Endodermal cell (in vitro differentiated cells): ENCODE results near the gene REEP5. TPM values are rescaled to one million over a fixed set of nuclear protein-coding genes. Genes with fewer than 3 reads are reported as not detected.

Experiments used
- DNase-seq: peaks from one replicate; pipeline ENCODE4 v3.0.0-alpha.2; 2017
- H3K27ac ChIP-seq: 2 replicates; pipeline ENCODE4 v1.5.1; 2013; ENCODE audit warnings: mild to moderate bottlenecking, low read depth, low read length, moderate library complexity
- H3K27me3 ChIP-seq: 2 replicates; pipeline ENCODE4 v1.6.1; 2013; ENCODE audit warnings: mild to moderate bottlenecking, low read length, moderate library complexity; ENCODE audit not compliant: insufficient read depth, control insufficient read depth, poor library complexity, severe bottlenecking
- H3K36me3 ChIP-seq: 2 replicates; pipeline ENCODE4 v1.7.0; 2013; ENCODE audit warnings: mild to moderate bottlenecking, low read length, moderate library complexity; ENCODE audit not compliant: control insufficient read depth, insufficient read depth
- H3K4me1 ChIP-seq: one replicate; pipeline ENCODE4 v1.7.0; 2013; ENCODE audit warnings: low read length; ENCODE audit not compliant: control insufficient read depth, insufficient read depth
- H3K4me3 ChIP-seq: 2 replicates; pipeline ENCODE4 v1.5.1; 2013; ENCODE audit warnings: mild to moderate bottlenecking, low read length, moderate library complexity
- H3K9ac ChIP-seq: 2 replicates; pipeline ENCODE4 v1.6.1; 2013; ENCODE audit warnings: mild to moderate bottlenecking, low read length, moderate library complexity; ENCODE audit not compliant: poor library complexity, severe bottlenecking; ENCODE audit errors: extremely low read depth
- H3K9me3 ChIP-seq: 2 replicates; pipeline ENCODE4 v1.6.1; 2013; ENCODE audit warnings: mild to moderate bottlenecking, low read length, moderate library complexity; ENCODE audit not compliant: control insufficient read depth
- H3K27ac Mint-ChIP-seq: 2 replicates; pipeline ENCODE4 v1.8.0; 2020; ENCODE audit warnings: mixed read lengths
- H3K27me3 Mint-ChIP-seq: 2 replicates; pipeline ENCODE4 v1.8.0; 2021; ENCODE audit warnings: mild to moderate bottlenecking, mixed read lengths; ENCODE audit not compliant: insufficient read depth
- H3K36me3 Mint-ChIP-seq: 2 replicates; pipeline ENCODE4 v1.8.0; 2020; ENCODE audit warnings: low read depth, mixed read lengths
- H3K4me1 Mint-ChIP-seq: 2 replicates; pipeline ENCODE4 v1.8.0; 2020; ENCODE audit warnings: mixed read lengths
- H3K4me3 Mint-ChIP-seq: 2 replicates; pipeline ENCODE4 v1.8.0; 2020; ENCODE audit warnings: mild to moderate bottlenecking, moderate library complexity, mixed read lengths
- H3K9me3 Mint-ChIP-seq: 2 replicates; pipeline ENCODE4 v1.8.0; 2020; ENCODE audit warnings: mild to moderate bottlenecking, mixed read lengths
- CTCF ChIP-seq: fragments of 200-600 bp; sonication (generic); conservative IDR thresholded peaks from 2 replicates; pipeline ENCODE4 v1.5.0; 2021; ENCODE audit warnings: antibody characterized with exemption, mild to moderate bottlenecking
- WGBS, 2 experiments: methylation state at CpG; one replicate each; pipeline versions ENCODE4 v1.1.5 to v1.1.7; 2013; ENCODE audit warnings: missing lambda C conversion rate in 2 of 2, mixed read lengths in 1 of 2; ENCODE audit not compliant: insufficient coverage in 1 of 2, insufficient read length in 1 of 2; 5-methylcytosine and 5-hydroxymethylcytosine counted together
- total RNA-seq, 2 donors: library from RNA; stranded (reverse); fragmentation: NEBNext Ultra II Directional in 1 of 2; extraction: Animal tissue kit (Norgen Biotek cat#: 25700) in 1 of 2; gene quantifications; 2 replicates in 1 of 2; 3 replicates in 1 of 2; pipeline ENCODE4 v1.2.1, GENCODE V29; 2021

Gene REEP5
- total RNA-seq, 2 donors from 2014 or later: 42.1 to 42.3 TPM

GRCh38 chr5:112958093-112959088 lies 36.4 kb upstream of the REEP5 start:
- H3K9ac ChIP-seq: no peak overlapping the region
- H3K36me3 Mint-ChIP-seq: no peaks in the 10 kb centered on the region
- H3K27ac Mint-ChIP-seq: no peak overlapping the region
- WGBS, 2 experiments: 95 to 97% methylated on average over 4 to 5 of the region's 5 CpGs
- no peak overlapping the region for H3K4me3 ChIP-seq
- no peak for TF ChIP-seq CTCF
- H3K4me3 Mint-ChIP-seq: no peak overlapping the region
- peaks cover 12% of the 10 kb centered on the region for H3K9me3 Mint-ChIP-seq
- no peaks in the 10 kb centered on the region for H3K27me3 ChIP-seq
- peaks cover 6% of the 10 kb centered on the region for H3K9me3 ChIP-seq
- no peak overlapping the region for H3K27ac ChIP-seq
- no peaks in the 10 kb centered on the region for H3K27me3 Mint-ChIP-seq
- H3K4me1 Mint-ChIP-seq: peaks cover 8% of the 10 kb centered on the region
- no peaks in the 10 kb centered on the region for H3K4me1 ChIP-seq
- no peaks in the 10 kb centered on the region for H3K36me3 ChIP-seq
- DNase-seq: no peak

DNA sequence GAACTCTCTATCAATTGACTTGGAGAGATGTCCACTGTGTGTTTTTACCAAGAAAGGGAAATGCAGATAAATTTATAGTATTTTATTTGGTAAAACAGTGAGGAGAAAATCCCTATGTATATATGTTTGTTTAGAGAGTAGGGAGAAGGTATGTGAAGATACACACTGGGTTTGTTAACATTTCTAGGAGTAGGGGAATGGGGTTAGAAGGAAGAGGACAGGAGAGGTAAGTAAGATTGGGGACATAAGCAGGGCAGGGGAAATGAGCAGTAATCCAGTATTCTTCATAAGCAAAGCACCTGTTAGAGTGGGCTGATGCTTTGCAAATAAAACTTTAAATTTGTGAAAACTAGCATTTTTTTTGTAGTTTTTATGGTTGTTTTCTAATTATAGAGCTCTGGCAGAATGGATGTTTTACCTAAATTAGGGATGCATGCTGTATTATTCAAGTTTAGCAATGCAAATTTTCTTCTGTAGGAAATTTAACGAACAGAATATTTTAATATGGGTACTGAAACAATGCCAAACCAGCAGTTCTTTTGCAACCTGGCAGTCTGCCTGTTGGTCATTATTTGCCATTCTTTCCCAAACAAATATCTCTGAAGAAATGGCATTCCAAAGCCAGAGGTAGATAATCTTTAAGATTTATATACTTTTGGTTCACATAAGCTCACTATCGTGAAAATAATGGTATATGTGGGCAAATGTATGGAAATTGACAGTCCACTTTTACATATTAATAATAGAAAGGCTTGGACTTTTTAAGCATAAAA lies 35.2 kb upstream of the REEP5 start:
- Histone ChIP-seq H3K27ac (no peak overlapping the region), H3K4me3 (no peak overlapping the region), H3K9me3 (peaks cover 10% of the 10 kb centered on the region), H3K27me3 (no peaks in the 10 kb centered on the region), H3K4me1 (no peaks in the 10 kb centered on the region), H3K9ac (no peak overlapping the region), H3K36me3 (no peaks in the 10 kb centered on the region)
- Mint-ChIP-seq H3K27ac (no peak overlapping the region), H3K4me3 (no peak overlapping the region), H3K27me3 (no peaks in the 10 kb centered on the region), H3K4me1 (peaks cover 8% of the 10 kb centered on the region), H3K9me3 (peaks cover 13% of the 10 kb centered on the region), H3K36me3 (no peaks in the 10 kb centered on the region)
- 83 to 95% methylated on average over 1 of the region's 2 CpGs for WGBS, 2 experiments
- no peak for DNase-seq
- TF ChIP-seq CTCF: no peak

- WGBS, 2 experiments: 95 to 100% methylated on average over 2 to 3 of the region's 3 CpGs
- no peak for TF ChIP-seq CTCF
- Histone ChIP-seq H3K4me1 (no peaks in the 10 kb centered on the region), H3K4me3 (no peak overlapping the region), H3K9me3 (peaks cover 10% of the 10 kb centered on the region), H3K36me3 (no peaks in the 10 kb centered on the region), H3K27ac (no peak overlapping the region), H3K27me3 (no peaks in the 10 kb centered on the region), H3K9ac (no peak overlapping the region)
- DNase-seq: no peak
- Mint-ChIP-seq H3K36me3 (no peaks in the 10 kb centered on the region), H3K9me3 (peaks cover 13% of the 10 kb centered on the region), H3K27ac (no peak overlapping the region), H3K4me3 (no peak overlapping the region), H3K4me1 (peaks cover 8% of the 10 kb centered on the region), H3K27me3 (no peaks in the 10 kb centered on the region)
These were observed 34.6 kb upstream of the REEP5 start for GRCh38 chr5:112956606-112957005.
